ENCODE measurements around the gene CYFIP1.

CYFIP1 gene

DNA sequence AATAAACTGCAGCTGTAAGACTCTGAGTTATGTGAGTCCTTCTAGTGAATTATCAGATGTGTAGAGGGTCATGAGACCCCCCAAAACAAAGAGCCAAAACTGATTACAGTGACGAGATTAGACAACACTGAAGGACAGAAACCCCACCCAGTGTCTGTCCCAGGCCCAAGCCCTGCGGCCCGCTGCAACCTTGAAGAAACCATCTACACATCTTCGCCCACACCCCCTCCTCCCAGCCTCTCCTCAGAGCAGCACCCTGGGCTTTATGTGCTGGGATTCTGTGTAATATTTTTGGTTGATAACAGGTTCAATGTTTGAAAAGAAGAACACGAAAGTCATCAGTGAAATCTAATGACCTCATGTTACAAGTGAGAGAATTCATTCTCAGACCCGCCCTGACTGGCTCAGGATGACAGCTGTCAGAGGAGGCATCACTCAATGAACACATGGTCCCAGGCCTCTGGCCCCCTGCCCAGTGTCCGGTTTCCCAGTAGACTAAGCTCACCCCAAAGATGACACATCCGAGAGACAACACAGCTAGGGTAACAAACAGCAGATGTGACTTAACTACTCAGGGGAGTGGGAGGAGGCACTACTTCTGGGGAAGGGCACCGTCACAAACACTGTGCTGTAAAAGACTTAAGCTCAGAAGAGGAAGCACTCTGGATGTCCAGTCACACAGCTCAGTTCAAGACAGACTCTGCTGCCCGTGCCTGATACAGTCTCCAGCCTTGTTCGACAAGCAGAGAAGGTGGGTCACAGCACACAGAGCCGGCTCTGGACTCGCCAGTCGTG is 92.8 kb downstream of the CYFIP1 start:
- no peaks in the 10 kb centered on the region for H3K4me1 Mint-ChIP-seq (ENCODE audit: low read depth)
- H3K9me3 Mint-ChIP-seq = no peaks in the 10 kb centered on the region
- no peaks in the 10 kb centered on the region for H3K27me3 Mint-ChIP-seq
- peaks cover 2% of the 10 kb centered on the region for H3K36me3 Mint-ChIP-seq (ENCODE audit: low read depth)
- no peak overlapping the region for H3K27ac Mint-ChIP-seq
- no peak for DNase-seq
- no peak overlapping the region for H3K4me3 Mint-ChIP-seq

GRCh38 chr15:22885120-22885519 is 95.0 kb downstream of the CYFIP1 start:
- H3K4me3 Mint-ChIP-seq = no peak overlapping the region
- peaks cover 14% of the 10 kb centered on the region for H3K36me3 Mint-ChIP-seq (ENCODE audit: low read depth)
- no peak overlapping the region for H3K27ac Mint-ChIP-seq
- no peaks in the 10 kb centered on the region for H3K4me1 Mint-ChIP-seq (ENCODE audit: low read depth)
- no peaks in the 10 kb centered on the region for H3K27me3 Mint-ChIP-seq
- DNase-seq = no peak
- H3K9me3 Mint-ChIP-seq = no peaks in the 10 kb centered on the region

DNA sequence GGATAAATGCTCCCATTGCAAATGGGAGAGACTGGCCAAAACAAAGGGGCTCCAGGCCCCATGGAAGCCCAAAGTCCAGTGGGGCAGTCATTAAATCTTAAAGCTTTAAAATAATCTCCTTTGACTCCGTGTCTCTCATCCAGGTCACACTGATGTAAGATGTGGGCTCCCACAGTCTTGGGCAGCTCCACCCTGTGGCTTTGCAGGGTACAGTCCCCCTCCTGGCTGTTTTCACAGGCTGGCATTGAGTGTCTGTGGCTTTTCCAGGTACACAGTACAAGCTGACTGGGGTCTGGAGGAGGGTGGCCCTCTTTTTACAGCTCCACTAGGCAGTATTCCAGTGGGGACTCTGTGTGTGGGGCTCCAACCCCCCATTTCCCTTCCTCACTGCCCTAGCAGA is 95.8 kb downstream of the CYFIP1 start:
- Mint-ChIP-seq H3K9me3 (no peaks in the 10 kb centered on the region), H3K36me3 (ENCODE audit: low read depth) (peaks cover 14% of the 10 kb centered on the region), H3K4me1 (ENCODE audit: low read depth) (no peaks in the 10 kb centered on the region), H3K27me3 (no peaks in the 10 kb centered on the region), H3K4me3 (no peak overlapping the region), H3K27ac (no peak overlapping the region)
- no peak for DNase-seq

- Mint-ChIP-seq H3K27ac (no peak overlapping the region), H3K27me3 (no peaks in the 10 kb centered on the region), H3K36me3 (ENCODE audit: low read depth) (peaks cover 21% of the 10 kb centered on the region), H3K4me1 (ENCODE audit: low read depth) (no peaks in the 10 kb centered on the region), H3K4me3 (no peak overlapping the region), H3K9me3 (no peaks in the 10 kb centered on the region)
- DNase-seq = no peak
Measured at GRCh38 chr15:22883196-22883595, 97.0 kb downstream of the CYFIP1 start.

DNA sequence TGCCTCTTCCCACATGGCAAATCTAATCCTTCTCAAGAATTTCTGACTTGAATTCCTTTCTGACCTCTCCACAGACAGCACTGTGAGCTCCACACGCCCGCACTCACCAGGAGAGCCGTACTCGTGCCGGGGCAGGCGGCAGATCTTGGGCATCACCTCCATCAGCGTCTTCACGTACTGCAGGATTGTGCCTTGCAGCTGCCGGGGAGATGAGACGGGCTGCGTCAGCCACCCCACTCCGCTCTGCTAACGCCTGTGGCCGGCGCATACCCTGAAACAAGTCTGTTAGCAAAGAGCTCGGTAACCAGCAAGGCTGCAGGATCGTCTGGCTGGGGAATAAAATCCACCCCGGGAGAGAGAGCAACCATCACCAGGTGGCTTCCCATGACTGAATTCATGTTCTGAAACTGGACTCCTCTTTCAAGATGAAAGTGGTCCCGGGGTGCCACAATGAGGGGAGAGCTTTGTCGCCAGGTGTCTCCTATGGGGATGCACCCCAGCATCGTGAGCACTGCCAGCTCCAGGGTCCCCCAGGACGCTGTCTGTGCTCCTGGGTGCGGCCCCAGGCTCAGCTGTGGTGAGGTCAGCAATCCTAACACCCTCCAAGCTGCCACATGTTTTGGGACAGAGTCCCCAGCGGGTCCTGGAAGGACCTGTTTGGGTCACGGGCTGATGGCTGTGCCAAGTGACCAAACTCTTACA is 98.3 kb downstream of the CYFIP1 start:
- H3K36me3 Mint-ChIP-seq (ENCODE audit: low read depth) = peaks cover 27% of the 10 kb centered on the region
- no peaks in the 10 kb centered on the region for H3K27me3 Mint-ChIP-seq
- H3K27ac Mint-ChIP-seq = no peak overlapping the region
- H3K4me3 Mint-ChIP-seq = no peak overlapping the region
- no peak for DNase-seq
- no peaks in the 10 kb centered on the region for H3K9me3 Mint-ChIP-seq
- H3K4me1 Mint-ChIP-seq (ENCODE audit: low read depth) = no peaks in the 10 kb centered on the region

GRCh38 chr15:22880981-22881738 is 99.0 kb downstream of the CYFIP1 start:
- Mint-ChIP-seq H3K36me3 (ENCODE audit: low read depth) (peaks cover 28% of the 10 kb centered on the region), H3K4me3 (no peak overlapping the region), H3K27ac (no peak overlapping the region), H3K4me1 (ENCODE audit: low read depth) (no peaks in the 10 kb centered on the region), H3K27me3 (no peaks in the 10 kb centered on the region), H3K9me3 (no peaks in the 10 kb centered on the region)
- DNase-seq = no peak

GRCh38 chr15:22880068-22880980 is 99.8 kb downstream of the CYFIP1 start:
- Mint-ChIP-seq H3K9me3 (no peaks in the 10 kb centered on the region), H3K4me3 (no peak overlapping the region), H3K36me3 (ENCODE audit: low read depth) (peaks cover 32% of the 10 kb centered on the region), H3K4me1 (ENCODE audit: low read depth) (no peaks in the 10 kb centered on the region), H3K27me3 (no peaks in the 10 kb centered on the region), H3K27ac (no peak overlapping the region)
- no peak for DNase-seq

DNA sequence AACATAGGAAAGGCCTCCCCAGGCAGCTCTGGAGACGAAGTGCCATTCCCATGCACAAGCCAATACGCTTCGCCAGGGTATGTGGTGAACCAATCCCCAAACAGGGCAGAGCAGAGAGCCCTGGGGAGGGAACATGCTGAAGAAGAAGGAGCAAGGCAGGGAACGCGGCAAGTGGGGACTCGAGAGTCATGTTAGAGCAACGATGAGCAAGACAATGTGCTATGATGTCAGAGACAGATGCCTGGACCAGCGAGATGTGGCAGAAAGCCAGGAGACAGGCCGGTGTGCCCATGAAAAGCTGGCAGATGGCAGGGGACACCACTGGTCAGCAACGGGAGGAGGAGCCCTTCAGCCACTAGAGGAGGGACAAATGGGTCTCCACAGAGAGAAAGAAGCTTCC is 102.1 kb downstream of the CYFIP1 start:
- Mint-ChIP-seq H3K27me3 (no peaks in the 10 kb centered on the region), H3K36me3 (ENCODE audit: low read depth) (peaks cover 36% of the 10 kb centered on the region), H3K27ac (no peak overlapping the region), H3K4me3 (no peak overlapping the region), H3K4me1 (ENCODE audit: low read depth) (no peaks in the 10 kb centered on the region), H3K9me3 (no peaks in the 10 kb centered on the region)
- DNase-seq = no peak

- Mint-ChIP-seq H3K9me3 (no peaks in the 10 kb centered on the region), H3K36me3 (ENCODE audit: low read depth) (peaks cover 41% of the 10 kb centered on the region), H3K4me1 (ENCODE audit: low read depth) (no peaks in the 10 kb centered on the region), H3K27ac (no peak overlapping the region), H3K27me3 (no peaks in the 10 kb centered on the region), H3K4me3 (no peak overlapping the region)
- DNase-seq = no peak
Measured at GRCh38 chr15:22877607-22878006, 102.6 kb downstream of the CYFIP1 start.

DNA sequence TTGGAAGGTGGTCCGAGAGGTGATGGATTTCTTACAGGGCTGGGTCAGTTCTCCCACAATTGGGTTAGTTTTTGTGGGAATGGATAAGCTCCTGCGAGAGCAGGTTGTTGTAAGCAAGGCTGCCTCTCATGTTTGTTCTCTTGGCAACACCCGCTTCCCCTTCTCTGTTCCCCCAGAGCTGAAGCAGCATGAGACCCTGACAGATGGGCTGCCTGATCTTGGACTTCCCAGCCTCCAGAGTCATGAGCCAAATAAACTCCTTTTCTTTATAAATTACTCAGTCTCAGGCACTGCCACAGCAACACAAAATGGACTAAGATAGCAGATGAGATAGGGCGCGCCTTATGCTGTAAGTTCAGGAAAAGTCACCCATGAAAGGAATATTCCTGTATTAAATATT is 103.1 kb downstream of the CYFIP1 start:
- Mint-ChIP-seq H3K27ac (no peak overlapping the region), H3K27me3 (no peaks in the 10 kb centered on the region), H3K9me3 (no peaks in the 10 kb centered on the region), H3K4me1 (ENCODE audit: low read depth) (no peaks in the 10 kb centered on the region), H3K36me3 (ENCODE audit: low read depth) (peaks cover 40% of the 10 kb centered on the region), H3K4me3 (no peak overlapping the region)
- no peak for DNase-seq

GRCh38 chr15:22874966-22875365 is 105.2 kb downstream of the CYFIP1 start:
- no peak for DNase-seq
- Mint-ChIP-seq H3K9me3 (no peaks in the 10 kb centered on the region), H3K27ac (no peak overlapping the region), H3K4me1 (ENCODE audit: low read depth) (no peaks in the 10 kb centered on the region), H3K4me3 (no peak overlapping the region), H3K36me3 (ENCODE audit: low read depth) (peaks cover 46% of the 10 kb centered on the region), H3K27me3 (no peaks in the 10 kb centered on the region)

GRCh38 chr15:22874256-22874655 is 105.9 kb downstream of the CYFIP1 start:
- Mint-ChIP-seq H3K27ac (no peak overlapping the region), H3K4me3 (no peak overlapping the region), H3K36me3 (ENCODE audit: low read depth) (peaks cover 53% of the 10 kb centered on the region), H3K9me3 (no peaks in the 10 kb centered on the region), H3K4me1 (ENCODE audit: low read depth) (no peaks in the 10 kb centered on the region), H3K27me3 (no peaks in the 10 kb centered on the region)
- DNase-seq = no peak

GRCh38 chr15:22873841-22874240 is 106.3 kb downstream of the CYFIP1 start:
- no peak overlapping the region for H3K27ac Mint-ChIP-seq
- no peak for DNase-seq
- H3K9me3 Mint-ChIP-seq = no peaks in the 10 kb centered on the region
- no peaks in the 10 kb centered on the region for H3K27me3 Mint-ChIP-seq
- peaks cover 54% of the 10 kb centered on the region for H3K36me3 Mint-ChIP-seq (ENCODE audit: low read depth)
- no peak overlapping the region for H3K4me3 Mint-ChIP-seq
- no peaks in the 10 kb centered on the region for H3K4me1 Mint-ChIP-seq (ENCODE audit: low read depth)
